ENCODE data around the gene ARHGAP24.

The ARHGAP24 gene

GRCh38 chr4:85940151-85940550, 465.2 kb downstream of the ARHGAP24 start:
- no peak overlapping the region for H3K4me3 ChIP-seq (ENCODE audit: low read depth, low read length)
- TF ChIP-seq, protein P1, sequence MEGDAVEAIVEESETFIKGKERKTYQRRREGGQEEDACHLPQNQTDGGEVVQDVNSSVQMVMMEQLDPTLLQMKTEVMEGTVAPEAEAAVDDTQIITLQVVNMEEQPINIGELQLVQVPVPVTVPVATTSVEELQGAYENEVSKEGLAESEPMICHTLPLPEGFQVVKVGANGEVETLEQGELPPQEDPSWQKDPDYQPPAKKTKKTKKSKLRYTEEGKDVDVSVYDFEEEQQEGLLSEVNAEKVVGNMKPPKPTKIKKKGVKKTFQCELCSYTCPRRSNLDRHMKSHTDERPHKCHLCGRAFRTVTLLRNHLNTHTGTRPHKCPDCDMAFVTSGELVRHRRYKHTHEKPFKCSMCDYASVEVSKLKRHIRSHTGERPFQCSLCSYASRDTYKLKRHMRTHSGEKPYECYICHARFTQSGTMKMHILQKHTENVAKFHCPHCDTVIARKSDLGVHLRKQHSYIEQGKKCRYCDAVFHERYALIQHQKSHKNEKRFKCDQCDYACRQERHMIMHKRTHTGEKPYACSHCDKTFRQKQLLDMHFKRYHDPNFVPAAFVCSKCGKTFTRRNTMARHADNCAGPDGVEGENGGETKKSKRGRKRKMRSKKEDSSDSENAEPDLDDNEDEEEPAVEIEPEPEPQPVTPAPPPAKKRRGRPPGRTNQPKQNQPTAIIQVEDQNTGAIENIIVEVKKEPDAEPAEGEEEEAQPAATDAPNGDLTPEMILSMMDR (IDR thresholded peaks at IDR 0.05; ENCODE audit: insufficient read depth, low read length, missing control alignments): no peak
- DNase-seq (ENCODE audit: low read depth, low spot score): no peak
- ChIA-PET POLR2A (no interaction called here), CTCF (interaction anchor here (1.1 kb wide), 1 partner anchor 14 kb away, joined by 3 read pairs; no protein-coding TSS in a partner anchor)

DNA sequence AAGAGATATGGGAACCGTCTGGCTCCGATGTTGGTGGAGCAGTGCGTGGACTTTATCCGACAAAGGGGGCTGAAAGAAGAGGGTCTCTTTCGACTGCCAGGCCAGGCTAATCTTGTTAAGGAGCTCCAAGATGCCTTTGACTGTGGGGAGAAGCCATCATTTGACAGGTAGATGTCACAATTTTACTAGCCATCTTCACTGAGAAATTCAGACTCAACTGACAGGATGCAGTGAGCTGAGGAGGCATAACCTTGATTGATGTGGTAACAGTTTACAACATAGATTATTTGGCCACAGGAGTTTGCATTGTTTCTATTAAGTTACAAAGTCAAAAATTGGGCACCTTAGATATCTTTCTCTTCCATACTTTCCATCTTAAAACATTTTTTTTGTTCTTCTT, 467.2 kb downstream of the ARHGAP24 start:
- DNase-seq (ENCODE audit: low read depth, low spot score): no peak
- POLR2A ChIA-PET: no interaction called here
- CTCF ChIA-PET: no interaction called here
- TF ChIP-seq, protein P1 (IDR thresholded peaks at IDR 0.05; ENCODE audit: insufficient read depth, low read length, missing control alignments): no peak
- H3K4me3 ChIP-seq (ENCODE audit: low read depth, low read length): no peak overlapping the region

GRCh38 chr4:85946821-85947220, 471.9 kb downstream of the ARHGAP24 start:
- POLR2A ChIA-PET: no interaction called here
- CTCF ChIA-PET: no interaction called here
- no peak overlapping the region for H3K4me3 ChIP-seq (ENCODE audit: low read depth, low read length)
- TF ChIP-seq, protein P1 (IDR thresholded peaks at IDR 0.05; ENCODE audit: insufficient read depth, low read length, missing control alignments): no peak
- DNase-seq (ENCODE audit: low read depth, low spot score): no peak

- DNase-seq (ENCODE audit: low read depth, low spot score): no peak
- CTCF ChIA-PET: no interaction called here
- POLR2A ChIA-PET: no interaction called here
- TF ChIP-seq, protein P1 (IDR thresholded peaks at IDR 0.05; ENCODE audit: insufficient read depth, low read length, missing control alignments): no peak
- no peak overlapping the region for H3K4me3 ChIP-seq (ENCODE audit: low read depth, low read length)
These were observed 476.1 kb downstream of the ARHGAP24 start for GRCh38 chr4:85951099-85951498.

DNA sequence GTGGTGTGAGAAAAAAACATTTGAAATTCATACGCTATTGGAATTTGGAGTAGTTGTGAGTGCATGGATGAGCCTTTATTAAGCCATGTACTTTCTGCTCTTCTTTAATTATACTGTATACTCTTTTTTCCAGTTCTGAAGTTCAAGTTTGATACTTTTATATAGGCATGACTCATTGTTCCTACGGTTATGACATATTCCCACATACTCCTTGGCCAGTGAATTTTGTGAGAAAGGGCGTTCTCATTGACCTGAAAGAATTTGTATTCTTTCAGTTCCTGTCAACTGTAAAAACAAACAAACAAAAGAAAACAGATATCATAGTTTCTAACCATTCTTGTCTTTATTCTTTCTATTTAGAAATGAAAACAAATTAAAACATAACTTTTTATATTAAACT, 477.6 kb downstream of the ARHGAP24 start:
- ChIA-PET CTCF (no interaction called here), POLR2A (no interaction called here)
- no peak for DNase-seq (ENCODE audit: low read depth, low spot score)
- TF ChIP-seq, protein P1 (IDR thresholded peaks at IDR 0.05; ENCODE audit: insufficient read depth, low read length, missing control alignments): no peak
- H3K4me3 ChIP-seq (ENCODE audit: low read depth, low read length): no peak overlapping the region

DNA sequence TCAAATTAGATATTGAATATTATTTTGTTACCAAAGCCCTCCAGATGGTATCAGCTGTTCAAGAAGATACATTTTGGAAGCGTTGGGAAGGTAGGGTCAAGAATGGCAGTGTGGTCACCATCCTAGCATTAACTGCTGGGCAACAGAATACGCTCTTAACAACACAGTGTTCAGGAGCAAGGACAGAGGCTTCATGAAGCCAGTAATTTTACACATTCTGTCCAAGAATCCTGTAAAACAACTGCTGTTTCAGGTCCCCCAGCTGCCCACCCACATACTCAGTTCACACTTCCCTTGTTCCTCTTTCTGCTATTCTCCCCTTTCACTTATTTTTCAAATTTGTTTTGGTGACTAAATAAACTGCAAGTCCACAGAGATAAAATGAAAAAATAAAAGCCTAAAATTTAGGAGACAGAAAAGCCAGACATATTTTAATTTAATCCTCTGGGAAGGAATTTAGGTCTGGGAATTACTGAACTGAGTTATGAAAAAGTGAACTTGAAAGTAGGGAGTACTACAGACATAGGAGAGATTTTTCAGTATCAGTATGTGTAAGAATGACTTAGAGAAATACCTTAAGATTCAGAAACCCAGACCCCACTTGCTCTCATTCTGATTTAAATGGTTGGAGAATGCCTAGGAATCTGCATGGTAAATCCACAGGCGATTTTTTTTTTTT, 478.2 kb downstream of the ARHGAP24 start:
- TF ChIP-seq, protein P1 (IDR thresholded peaks at IDR 0.05; ENCODE audit: insufficient read depth, low read length, missing control alignments): no peak
- CTCF ChIA-PET: no interaction called here
- POLR2A ChIA-PET: no interaction called here
- no peak for DNase-seq (ENCODE audit: low read depth, low spot score)
- no peak overlapping the region for H3K4me3 ChIP-seq (ENCODE audit: low read depth, low read length)

Measured in AG04449 (cell line).